T47D (cell line): ENCODE data around the gene FHIT.

Experiments used
- DNase-seq, 2 experiments: peaks; one replicate each; pipeline versions ENCODE4 v3.0.0 to v3.0.0-alpha.2; 2011 to 2012; ENCODE audit warnings: low read depth in 1 of 2, low spot score in 1 of 2
- JUND ChIP-seq: IDR thresholded peaks from 2 replicates; pipeline ENCODE4 v1.6.1; 2012; ENCODE audit warnings: low read depth
- in situ Hi-C: cut with HindIII; loops from 2 replicates; pipeline ENCODE4 v1.10.0; 2016; ENCODE audit warnings: low sequenced_read_pairs, low pct_unique_long_range_greater_than_20kb

FHIT gene

DNA sequence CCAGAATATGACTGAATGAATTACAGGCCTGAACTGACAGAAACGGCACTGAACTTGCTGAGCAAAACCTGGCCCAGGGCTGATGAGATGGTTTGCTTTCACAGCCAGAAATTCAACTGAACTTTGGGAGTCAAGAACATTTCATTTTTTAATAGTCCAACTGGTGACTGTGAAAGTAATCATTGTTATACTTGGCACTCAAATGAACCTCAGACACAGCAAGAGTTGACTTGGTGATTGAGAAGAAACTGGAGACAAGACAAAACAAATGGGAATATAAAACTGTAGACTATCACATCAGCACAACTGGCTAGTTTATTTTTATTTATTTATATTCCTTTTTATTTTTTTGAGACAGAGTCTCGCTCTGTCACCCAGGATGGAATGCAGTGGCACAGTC, 1342.6 kb downstream of the FHIT start:
- in situ Hi-C loops: no loop called here
- DNase-seq: no peak
- no peak for TF ChIP-seq JUND

DNA sequence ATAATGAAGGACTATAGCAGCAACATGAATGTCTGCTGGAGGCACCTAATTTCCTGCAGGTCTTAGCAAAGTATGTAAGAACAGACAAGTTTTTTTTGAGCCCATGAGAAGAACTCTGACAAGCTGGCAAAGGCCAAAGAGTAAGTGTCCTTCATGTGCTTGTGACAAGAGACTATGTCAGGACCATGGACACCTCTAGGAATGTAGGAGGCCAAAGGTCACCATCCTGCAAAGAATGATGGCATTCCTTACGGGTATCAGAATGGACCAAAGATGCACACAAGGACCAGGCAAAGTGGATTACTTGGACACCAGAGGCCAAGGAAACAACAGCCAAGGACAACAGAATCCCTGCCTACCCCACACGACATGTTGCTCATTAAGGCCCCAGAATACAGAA, 1343.0 kb downstream of the FHIT start:
- in situ Hi-C loops: no loop called here
- no peak for TF ChIP-seq JUND
- DNase-seq: peak in 1 of 2 experiments; percentile 36

DNA sequence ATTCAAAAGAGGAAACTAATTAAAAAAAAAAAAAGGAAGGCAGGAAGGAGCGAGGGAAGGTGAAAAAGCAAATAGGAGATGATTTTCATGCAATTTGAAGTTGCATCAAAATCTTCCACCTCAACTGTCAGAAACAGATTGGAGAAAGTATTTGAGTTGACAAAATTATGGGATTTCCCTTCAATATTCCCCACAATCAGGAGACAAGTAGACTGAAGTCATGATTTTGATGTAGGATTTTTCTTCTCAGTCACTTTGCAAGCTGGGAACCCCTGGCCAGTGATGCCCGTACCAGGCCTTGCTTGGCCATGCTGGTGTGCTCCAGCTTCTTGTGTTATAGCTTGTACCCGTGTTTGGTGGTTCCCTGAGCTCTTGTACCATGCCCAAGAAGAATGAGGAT, 1347.0 kb downstream of the FHIT start:
- in situ Hi-C loops: no loop called here
- TF ChIP-seq JUND: no peak

DNA sequence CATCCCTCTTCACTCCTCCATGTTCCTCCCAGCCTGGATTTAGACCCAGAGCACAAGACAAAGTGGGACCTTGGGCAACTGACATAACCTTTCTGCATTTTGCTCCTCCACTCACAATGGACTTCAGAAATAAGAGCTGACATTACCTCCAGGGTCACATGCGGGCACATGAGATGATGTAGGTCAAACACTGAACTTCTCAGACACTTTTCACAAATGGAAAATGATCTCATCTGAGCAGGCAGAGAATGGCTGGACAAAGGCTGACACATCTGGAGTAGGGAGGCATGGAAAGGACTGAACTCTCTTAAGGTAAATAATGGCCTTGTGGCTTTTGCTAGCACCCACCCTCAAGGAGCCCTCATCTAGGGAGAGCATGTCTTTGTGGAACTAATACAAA, 1352.2 kb downstream of the FHIT start:
- in situ Hi-C loops: no loop called here
- DNase-seq: no peak
- no peak for TF ChIP-seq JUND

More for the DNA sequence above, 1347.0 kb downstream of the FHIT start:
- DNase-seq: no peak

DNA sequence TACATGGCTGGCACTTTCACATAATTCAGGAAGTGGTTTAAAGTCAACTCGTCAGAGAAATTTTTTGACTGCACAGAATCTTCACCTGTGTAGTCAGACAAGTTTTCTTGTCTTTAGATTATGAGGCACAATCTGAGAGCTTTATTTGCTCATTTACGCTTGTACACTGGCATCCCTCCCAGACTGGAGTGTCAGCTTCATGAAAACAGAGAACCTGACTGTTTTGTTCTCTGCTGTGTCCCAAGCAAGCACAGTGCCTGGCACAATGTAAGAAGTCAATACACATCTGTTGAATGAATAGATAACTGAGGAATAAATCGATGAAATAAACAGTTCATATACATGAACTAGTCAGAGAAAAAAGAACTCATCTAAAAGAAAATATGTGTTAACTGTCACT, 1355.3 kb downstream of the FHIT start:
- TF ChIP-seq JUND: no peak
- in situ Hi-C loops: no loop called here
- no peak for DNase-seq

DNA sequence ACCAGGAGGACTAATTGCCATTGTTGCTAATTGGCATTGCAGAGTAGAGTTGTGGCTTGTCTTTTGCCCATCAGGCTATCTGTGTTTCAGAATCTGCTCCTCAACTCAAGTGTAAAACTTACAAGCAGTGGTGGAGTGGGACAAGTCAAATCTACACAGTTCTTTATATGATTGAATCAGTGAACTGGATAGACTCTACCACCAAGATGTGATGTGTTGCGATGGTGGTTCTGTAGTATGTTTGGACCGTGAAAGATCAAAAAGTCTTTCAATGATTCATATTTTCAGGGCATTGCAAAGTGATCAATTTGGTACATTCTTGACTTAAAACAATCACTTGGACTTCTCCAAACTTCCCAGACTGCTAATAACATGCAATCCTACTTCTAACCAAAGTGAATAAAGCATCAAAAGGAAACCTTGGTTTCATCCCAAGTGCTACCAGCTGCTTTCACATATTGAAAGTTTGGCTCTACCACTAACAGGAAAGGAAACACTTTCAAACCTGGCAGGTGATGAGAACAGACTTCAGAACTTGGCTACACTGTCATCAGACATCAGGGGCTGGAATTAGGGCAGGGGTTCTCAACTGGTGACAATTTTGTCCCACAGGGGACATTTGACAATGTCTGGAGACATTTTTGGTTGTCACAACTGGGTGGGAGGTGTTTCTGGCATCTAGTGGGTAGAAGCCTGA, 1356.7 kb downstream of the FHIT start:
- in situ Hi-C loops: no loop called here
- no peak for DNase-seq
- TF ChIP-seq JUND: no peak

DNA sequence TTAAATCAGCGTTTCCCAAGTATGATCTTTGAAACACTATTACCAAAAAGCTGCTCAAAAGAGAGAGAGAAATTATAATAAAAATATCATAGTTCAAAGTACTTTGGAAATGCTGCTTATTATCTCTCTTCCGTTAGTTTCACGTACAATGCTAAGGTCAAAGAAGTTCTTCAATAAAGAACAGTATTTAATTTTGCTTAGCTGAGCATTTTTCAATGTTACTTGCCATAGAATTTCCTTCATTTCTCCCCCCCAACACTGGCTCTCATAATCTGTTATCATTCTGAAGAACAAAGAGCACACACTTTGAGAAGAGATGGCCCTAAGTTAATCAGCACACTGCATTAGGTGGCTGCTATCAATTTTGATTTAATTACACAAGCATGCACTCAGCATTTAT, 1360.6 kb downstream of the FHIT start:
- in situ Hi-C loops: no loop called here
- TF ChIP-seq JUND: no peak
- no peak for DNase-seq

DNA sequence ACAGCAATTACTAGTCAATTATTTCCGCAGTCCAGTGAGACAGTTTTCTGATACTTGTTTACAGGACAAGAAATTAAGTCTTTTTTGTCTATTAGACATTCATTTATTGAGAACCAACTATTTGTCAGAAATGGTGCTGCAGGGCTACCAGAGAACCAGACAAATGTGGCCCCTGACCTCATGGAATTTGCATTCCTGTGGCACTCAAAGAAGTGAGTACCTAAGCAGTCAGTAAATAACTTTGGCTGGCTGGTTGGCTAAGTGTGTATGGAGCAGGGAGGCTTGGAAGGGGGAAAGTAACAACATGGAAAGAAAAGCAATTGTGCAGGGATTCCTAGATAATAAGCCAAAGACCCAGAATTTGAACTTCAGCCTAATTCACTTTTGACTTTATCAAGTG, 1364.5 kb downstream of the FHIT start:
- DNase-seq: peak in 1 of 2 experiments; percentile 49
- no peak for TF ChIP-seq JUND
- in situ Hi-C loops: no loop called here

DNA sequence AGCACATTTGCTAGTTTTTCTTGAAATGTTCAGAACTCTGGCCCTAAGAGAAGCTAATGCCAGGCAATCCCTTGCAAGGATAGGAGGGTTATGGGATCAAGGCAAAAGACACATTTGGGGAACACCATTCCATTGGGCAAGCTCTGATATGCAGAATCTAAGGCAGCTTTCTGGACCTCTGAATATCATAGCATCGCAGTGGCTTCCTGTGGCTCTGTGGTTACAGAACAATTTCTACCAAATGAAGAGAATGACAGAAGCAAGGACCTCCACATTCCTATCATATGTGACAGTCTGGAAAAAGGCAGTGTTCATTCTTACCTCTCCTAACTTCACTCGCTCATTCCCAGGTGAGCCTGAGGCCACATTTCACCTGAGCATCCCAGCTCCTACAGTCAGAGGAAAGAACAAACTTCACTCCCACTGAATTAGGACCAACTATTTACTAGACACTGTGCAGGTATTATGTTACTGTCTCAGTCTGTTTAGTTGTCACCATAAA, 1365.3 kb downstream of the FHIT start:
- TF ChIP-seq JUND: no peak
- in situ Hi-C loops: no loop called here
- no peak for DNase-seq

DNA sequence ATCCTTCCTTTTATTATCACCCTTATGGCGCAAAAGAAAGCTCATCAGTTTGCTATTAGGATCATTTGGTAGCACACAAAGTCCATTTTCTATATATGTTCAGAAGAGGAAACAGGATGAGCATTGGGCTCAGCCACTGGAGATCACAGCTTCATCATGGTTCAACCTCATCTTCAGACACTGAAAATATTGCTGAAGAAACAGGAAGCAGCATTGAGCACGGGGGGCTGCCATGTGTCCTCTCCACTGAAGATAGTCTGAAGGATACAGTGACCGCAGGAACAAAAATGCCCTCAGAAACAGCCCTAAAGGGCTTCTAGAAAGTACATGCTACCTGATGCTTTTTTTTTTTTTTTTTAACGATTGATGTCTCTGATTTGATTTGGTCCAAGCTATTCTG, 1366.2 kb downstream of the FHIT start:
- no peak for TF ChIP-seq JUND
- in situ Hi-C loops: no loop called here
- no peak for DNase-seq

DNA sequence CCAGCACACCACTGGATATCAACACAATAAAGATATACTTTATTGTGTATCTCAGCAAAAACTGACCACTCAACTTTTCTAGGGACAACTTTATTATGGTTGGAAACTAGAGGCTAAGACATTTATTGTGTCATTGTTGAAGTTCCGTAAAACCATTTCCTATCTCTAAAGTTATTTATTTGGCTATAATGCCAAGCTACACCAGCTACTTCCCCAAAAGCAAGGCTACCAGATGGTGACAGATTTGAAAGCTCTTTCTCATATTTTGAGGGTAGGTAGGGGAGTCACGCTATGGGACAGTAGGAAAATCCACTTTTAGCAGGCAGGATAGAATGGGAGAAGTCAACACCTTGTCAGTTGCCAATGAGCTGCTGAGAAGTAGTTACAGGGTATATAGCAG, 1366.8 kb downstream of the FHIT start:
- no peak for TF ChIP-seq JUND
- in situ Hi-C loops: no loop called here
- no peak for DNase-seq

DNA sequence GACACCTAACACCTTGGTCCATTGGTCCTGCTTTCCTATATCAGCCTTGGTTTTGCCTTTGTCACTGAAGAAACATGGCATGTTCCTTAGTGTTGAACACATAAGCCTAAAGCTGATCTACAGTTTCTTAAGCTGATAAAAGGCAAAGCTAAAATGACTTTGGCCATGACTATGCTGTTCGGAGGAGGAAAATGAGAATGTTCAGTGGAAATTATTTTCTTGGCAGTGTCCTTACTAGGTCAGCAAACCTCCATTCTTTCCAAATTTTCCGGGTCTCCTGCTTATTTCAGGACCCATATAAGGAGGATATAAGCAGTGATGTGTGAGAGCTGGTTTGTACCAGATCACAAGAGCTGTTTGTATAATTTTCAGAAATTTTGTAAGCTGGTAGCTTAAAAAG, 1368.5 kb downstream of the FHIT start:
- TF ChIP-seq JUND: no peak
- in situ Hi-C loops: no loop called here
- DNase-seq: no peak

DNA sequence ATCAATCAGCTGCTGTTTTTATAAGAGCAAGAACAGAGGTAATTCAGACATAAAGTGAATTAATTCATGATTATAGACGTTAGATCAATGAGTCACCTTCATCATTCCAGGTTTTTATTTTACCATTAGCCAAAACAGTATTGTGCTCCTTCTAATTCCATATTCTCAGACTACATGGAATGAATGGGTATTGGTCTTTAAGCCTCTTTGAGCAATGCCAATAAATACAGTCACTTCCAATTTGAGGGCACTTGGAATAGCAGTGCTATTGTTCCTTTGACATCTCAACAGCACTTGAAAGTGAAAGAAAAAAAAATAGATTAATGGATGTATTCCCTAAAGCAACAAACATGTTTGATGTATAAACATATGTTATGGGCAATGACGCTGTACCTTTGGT, 1370.5 kb downstream of the FHIT start:
- TF ChIP-seq JUND: no peak
- in situ Hi-C loops: no loop called here
- no peak for DNase-seq

DNA sequence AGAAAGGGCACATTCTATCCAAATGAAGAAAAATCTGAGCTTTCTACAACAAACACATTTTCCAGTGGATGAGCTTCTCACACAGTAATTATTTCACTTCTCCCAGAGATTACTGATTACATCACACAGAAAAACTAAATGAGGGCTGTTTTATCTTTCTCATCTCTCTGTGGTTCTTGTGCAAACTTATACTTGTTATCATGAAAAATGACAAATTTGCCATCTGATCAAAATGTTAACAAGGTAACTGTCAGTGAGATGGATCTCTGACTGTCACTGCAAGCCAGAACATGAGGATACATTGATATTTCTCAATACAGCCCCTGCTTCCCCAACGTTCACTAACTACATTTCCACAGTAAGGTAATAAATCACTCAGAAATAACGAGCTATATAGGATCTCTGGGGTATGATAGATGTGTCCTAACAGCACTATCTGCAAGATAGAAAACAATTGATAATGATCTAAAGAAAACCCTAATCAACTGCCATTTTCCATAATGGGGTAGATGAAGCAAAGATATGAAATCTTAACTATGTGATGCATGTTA, 1372.1 kb downstream of the FHIT start:
- no peak for TF ChIP-seq JUND
- DNase-seq: no peak
- in situ Hi-C loops: no loop called here
